Peyer's patch (tissue), 4 donors: ENCODE results near the gene SLC34A1.

ENCODE experiments used
- CTCF ChIP-seq, 6 experiments: fragments of 450-650 bp in 4 of 6; fragments of 200-600 bp in 2 of 6; sonication (generic) in 1 of 6; IDR thresholded peaks; one replicate each; pipeline ENCODE4 v1.5.1; 2017 to 2019; ENCODE audit warnings: antibody characterized with exemption in 6 of 6, mild to moderate bottlenecking in 3 of 6, moderate library complexity in 1 of 6
- POLR2A ChIP-seq, 2 donors: fragments of 450-650 bp; IDR thresholded peaks; one replicate each; pipeline ENCODE4 v1.5.1; 2017; ENCODE audit warnings: antibody characterized with exemption in 2 of 2, mild to moderate bottlenecking in 2 of 2, moderate library complexity in 2 of 2

GRCh38 chr5:177390363-177391300 is 6.4 kb downstream of the SLC34A1 start:
- peak; percentile 96 to 99 (median 98) for TF ChIP-seq CTCF (IDR thresholded peaks at IDR 0.05)
- TF ChIP-seq POLR2A (IDR thresholded peaks at IDR 0.05) = peak in 1 of 2 donors; percentile 41
